ENCODE data around the gene UACA.
"Not testable (repeated sequence)": the region's sequence is repeated elsewhere in the genome, so short reads cannot be mapped to it uniquely, and the experiment has no call there.

Gene UACA, protein sequence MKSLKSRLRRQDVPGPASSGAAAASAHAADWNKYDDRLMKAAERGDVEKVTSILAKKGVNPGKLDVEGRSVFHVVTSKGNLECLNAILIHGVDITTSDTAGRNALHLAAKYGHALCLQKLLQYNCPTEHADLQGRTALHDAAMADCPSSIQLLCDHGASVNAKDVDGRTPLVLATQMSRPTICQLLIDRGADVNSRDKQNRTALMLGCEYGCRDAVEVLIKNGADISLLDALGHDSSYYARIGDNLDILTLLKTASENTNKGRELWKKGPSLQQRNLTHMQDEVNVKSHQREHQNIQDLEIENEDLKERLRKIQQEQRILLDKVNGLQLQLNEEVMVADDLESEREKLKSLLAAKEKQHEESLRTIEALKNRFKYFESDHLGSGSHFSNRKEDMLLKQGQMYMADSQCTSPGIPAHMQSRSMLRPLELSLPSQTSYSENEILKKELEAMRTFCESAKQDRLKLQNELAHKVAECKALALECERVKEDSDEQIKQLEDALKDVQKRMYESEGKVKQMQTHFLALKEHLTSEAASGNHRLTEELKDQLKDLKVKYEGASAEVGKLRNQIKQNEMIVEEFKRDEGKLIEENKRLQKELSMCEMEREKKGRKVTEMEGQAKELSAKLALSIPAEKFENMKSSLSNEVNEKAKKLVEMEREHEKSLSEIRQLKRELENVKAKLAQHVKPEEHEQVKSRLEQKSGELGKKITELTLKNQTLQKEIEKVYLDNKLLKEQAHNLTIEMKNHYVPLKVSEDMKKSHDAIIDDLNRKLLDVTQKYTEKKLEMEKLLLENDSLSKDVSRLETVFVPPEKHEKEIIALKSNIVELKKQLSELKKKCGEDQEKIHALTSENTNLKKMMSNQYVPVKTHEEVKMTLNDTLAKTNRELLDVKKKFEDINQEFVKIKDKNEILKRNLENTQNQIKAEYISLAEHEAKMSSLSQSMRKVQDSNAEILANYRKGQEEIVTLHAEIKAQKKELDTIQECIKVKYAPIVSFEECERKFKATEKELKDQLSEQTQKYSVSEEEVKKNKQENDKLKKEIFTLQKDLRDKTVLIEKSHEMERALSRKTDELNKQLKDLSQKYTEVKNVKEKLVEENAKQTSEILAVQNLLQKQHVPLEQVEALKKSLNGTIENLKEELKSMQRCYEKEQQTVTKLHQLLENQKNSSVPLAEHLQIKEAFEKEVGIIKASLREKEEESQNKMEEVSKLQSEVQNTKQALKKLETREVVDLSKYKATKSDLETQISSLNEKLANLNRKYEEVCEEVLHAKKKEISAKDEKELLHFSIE (N-terminal part only)

DNA sequence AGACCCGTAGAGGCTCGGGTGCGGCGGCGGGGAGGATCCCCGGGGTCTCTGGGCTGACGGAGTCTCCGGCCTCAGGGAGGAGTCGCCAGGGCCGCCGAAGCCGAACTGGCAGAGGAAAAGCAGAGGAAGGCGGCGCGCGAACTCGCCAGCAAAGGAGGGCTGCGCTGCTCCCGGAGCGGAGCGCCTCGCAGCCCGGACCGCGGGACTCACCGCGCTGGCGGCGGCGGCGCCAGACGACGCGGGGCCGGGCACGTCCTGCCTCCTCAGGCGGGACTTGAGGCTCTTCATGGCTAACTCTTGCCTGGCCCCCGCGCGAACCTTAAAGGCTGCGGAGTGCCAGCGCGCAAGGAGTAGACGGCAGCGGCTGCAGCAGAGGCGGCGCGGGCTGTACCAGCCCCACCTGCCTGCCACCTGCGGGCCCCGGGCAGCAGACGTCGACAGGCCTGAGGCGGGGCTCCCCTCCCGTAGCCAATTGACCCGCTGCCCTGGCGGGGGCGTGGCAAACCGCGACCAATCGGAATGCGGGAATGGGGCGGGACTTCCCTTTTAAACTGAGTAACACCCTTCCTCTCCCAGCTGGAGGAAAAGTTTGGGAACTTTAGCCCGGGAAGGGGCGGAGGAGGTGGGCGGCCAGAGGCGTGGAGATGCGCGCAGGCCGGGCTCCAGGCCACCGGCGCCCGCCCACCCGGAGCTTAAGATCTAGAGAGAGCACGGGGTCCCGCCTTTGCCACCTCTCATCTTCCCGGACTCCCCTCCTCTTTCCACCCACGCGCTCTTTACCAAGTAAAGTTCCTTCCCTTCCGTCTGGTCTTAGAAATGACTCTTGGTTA, at the start of gene UACA:
Gene UACA (minus strand): TSS at position 439 of the 830 bp plus-strand sequence. CDS start 151 bp downstream, at position 288.
- DNase-seq (ENCODE audit: low read depth in 2 of 2), result peak; percentile 68 to 73

DNA sequence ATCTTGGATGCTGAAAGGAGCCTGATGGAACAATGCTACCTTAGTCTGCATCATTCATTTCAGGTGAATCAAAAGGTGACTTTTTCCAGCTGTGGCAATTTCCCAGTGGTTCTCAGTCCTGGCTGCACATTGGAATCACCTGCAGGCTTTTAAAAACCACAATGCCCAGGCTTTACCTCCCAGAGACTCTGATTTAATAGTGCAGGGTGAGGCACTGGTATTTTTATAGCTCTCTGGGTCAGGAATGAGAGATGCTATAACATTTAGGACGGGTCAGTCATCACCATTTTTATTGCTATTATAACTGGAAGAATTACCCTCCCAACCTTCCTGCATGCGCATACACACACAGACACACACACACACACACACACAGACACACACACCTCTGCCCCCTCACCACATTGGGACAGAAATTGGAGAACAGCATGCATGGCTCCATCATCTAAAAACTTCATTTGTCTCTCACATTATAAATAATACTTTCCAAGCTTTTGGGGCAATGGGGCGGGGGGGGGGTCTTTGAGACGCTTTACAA, 49.5 kb upstream of the UACA start:
- DNase-seq (ENCODE audit: low read depth in 2 of 2), result no peak

DNA sequence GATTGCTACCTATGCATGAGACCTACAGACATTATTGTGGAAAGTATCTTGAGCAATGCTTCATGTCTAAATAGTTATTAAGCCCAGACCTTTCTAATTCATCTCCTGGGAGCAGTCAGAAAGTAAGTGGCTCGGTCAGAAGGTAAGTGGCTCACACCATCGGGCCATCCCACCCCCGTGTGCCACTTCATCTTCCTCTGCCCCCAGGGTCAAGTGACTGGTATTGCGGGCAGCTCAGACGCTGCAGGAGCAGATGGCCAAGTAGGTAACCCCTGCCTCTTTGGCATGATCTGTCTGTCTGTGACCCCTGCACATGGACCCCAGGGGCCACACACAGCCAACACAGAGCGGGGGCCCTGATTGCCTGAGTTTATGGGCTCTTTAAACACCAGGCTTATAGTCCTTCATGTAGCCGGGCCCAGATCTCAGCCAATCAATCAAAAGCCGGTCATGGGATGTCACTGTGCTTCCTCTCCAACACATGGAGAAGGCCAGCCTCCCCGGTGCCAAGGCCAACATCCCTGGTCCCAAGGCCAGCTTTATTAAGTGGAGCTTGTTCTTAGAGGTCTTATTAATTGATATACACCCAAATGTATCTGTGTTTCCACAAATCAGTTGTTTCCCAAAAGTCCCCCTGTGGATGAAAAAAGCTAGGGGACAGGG, 47.7 kb upstream of the UACA start:
- DNase-seq (ENCODE audit: low read depth in 2 of 2), result no peak

DNA sequence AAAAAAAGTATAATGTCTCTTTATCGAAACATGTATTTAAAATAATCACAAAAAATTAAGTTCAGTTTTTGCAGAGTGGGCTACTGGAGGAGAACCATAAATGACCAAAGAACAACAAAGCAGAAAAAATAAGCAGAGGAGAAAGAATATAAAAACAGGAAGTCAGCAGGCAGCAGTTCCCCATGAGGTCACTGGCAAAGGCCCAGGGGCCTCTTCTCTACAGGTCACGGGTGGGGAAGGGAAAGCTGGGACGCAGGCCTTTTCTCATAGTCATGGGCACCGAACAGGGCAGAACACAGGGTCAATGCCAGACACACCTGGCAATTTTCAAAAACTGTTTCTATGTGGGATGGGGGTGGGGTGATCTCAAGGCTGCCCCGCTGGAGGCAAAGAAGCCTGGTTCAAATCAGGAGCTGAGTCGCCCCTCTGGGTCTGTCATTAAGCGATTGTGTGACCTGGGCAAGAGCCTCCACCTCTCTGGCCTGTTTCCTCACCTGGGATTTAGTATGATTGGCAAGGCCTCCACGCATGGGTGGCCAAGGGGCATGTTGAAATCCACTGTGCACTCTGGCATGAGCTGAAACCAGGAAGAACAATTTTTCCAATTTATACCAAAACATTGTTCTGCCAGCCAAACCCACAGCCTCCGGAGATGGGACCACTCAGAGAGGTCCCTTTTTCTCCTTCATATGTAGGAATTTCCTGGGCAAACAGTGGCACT, 43.8 kb upstream of the UACA start:
- DNase-seq (ENCODE audit: low read depth in 2 of 2), result no peak

DNA sequence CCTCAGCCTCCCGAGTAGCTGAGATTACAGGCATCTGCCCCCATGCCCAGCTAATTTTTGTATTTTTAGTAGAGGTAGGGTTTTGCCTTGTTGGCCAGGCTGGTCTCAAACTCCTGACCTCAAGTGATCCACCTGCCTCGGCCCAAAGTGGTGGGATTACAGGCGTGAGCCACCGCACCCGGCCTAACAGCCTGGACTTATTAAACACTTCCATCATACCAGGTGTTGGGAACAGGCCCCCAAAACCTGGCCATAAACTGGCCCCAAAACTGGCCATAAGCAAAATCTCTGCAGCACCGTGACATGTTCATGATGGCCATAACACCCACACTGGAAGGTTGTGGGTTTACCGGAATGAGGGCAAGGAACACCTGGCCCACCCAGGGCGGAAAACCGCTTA, 41.0 kb upstream of the UACA start:
- DNase-seq (ENCODE audit: low read depth in 2 of 2), result not testable (repeated sequence)

DNA sequence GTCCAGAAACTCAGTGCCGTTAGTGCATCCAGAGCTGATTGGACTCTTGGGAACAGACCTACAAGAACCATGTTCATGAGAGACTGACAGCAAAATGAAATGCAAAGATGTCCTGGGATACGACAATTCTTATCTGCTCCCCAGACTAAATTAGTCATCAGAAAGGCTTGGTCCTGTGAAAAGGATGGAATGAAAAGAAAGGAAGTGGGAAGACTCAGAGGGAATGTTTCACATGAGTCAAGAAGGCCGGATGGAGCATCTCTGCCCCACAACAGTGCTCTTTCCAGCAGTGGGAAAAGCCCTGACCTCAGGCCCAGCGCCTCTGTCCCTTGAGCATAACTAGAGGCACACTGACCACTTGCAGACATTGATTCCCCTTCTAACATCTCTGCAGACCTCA, 39.3 kb upstream of the UACA start:
- no peak for DNase-seq (ENCODE audit: low read depth in 2 of 2)

DNA sequence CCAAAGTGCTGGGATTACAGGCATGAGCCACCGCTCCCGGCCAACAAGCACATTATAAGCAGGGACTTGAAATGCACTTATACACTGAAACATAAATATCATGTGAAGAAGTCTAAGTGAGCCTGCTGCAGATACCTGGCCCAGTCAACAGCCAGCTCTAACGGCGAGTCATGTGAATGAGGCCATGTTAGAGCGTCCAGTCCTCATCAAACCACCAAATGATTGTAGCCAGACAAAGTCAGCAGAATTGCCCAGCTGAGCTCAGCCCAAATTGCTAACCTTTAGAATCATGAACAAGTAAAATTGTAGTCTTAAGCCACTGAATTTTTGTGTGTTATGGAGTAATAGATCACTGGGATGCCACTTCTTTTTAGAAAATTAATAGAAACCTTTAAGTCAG, 37.8 kb upstream of the UACA start:
- no peak for DNase-seq (ENCODE audit: low read depth in 2 of 2)

DNA sequence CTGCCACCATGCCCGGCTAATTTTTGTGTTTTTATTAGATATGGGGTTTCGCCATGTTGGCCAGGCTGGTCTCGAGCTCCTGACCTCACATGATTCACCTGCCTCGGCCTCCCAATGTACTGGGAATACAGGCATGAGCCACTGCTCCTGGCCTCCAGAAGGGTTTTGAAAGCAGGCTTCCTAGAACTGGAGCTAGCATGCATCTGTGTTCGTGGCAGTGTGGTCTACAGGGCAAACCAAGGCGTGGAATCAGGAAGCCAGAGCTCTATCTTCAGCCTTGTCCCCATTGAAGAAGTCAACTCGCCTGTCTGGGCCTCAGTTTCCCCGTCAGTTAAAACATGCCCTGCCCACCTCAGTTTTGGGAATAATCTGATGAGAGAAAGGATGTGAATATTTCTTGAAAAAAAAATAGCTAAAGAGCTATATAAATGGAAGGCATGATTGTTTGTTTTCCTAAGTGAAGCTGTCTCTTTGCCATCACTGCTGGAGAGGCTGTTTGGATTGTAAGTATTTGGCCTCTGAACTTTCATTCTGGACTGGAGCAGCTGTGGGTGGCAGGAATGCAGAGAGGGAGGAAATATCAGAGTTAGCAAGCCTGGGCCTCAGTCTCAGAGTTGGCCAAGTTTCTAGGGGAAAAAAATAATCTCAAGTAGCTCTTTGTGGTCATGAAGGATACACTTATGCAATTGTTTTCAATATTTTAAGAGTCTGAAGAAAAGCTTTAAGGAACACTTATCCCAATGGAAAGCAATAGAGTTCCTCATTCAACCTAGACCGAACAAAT, 36.5 kb upstream of the UACA start:
- no peak for DNase-seq (ENCODE audit: low read depth in 2 of 2)

DNA sequence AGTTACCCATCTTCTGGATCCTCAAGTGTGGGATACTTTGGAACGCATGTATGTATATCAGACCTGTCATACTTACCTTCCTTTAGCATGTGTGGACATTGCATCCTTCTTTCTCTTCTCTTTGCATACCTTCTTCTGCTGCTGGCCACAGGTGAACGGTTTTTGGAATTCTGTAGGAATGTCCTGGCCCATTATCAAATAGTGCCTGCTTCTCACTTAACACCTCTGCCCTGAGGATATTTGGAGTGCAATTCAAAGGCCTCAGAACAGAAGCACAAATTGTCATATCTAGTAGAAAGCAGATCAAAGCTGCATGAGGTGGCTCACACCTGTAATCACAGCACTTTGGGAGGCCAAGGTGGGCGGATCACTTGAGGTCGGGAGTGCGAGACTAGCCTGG, 34.1 kb upstream of the UACA start:
- DNase-seq (ENCODE audit: low read depth in 2 of 2), result no peak

DNA sequence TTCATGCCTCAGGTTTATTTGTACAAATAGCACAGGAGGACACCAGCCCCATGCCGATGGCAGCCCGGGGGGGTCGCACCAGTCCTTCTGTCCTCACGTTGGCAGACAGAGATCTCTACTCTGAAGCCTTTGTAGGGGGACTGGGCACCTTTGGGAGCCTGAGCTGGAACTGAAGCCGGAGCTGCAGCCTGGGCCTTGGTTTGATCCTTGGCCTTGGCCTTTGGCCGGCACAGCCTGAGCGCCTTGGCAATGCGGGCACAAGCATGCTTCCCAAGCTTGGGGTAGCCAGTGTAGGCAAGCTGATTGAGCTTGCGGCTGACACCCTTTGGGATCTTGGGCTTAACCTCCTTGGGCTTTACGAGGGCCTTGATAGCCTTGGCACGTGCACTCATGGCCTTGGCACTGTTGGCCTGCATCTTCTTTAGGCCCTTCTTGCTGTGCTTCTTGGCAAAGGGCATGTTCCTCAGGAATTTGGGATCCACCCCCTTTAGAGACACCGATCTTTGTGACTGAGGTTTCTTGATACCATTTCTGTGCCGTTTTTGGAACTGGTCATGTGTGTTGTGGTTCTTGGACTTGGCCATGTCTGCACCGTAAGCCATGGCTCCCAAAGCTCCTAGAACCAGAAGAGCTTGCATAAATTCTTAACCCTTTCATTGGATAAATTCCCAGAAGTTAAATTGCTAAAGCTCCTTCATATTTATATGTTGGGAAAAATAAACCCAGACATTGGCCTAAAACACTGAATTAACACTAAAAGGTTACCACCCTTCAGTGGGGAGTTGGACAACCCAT, 33.4 kb upstream of the UACA start:
- no peak for DNase-seq (ENCODE audit: low read depth in 2 of 2)

DNA sequence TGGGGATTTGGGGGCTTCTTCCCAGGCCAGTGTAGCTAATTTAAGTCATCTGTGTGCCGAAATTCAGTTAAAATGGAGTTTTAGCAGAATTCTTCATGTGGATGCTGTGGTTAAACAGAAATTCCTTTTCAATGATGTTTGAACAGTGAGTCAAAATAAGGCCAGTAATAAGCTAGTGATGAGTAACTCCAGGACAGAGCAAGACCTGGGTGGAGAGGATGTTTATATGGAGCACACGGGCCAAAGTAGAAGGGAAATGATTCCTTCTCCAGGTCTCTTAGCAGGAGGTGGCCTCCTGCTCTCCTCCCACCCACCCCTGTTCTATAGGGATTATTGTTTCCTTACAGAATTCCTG, 31.9 kb upstream of the UACA start:
- no peak for DNase-seq (ENCODE audit: low read depth in 2 of 2)

DNA sequence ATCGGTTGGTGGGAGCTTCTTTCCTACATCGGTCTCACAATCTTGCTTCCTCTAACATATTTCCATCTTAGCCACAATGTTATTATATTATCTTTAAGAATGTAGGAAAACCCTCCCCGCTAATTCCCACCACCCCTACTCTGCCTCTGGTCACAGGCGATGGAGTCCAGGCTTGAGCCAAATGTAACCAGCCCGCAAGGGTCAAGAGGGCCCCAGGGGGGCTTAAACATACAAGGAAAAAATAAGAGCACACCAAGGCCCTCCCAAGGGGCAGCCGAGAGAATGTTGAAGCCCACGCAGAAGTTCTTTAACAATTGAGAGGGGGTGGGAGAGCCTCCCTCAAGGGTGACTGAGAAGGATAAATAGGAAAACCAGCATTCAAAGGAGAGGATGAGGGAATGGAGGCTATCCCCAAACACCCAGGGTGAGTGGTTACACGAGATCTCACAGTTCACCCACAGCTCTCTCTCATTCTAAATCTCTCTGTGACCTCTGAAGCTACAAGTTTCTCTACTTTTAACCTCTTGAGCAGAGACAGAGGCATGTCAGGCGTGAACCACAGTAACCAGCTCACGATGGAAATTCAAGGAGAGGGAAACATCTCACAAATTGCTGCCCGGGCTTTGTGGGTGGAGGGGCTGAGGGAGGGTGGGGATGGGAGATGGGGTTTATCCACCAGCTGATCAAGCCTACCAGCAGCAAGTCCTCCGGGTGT, 31.4 kb upstream of the UACA start:
- DNase-seq (ENCODE audit: low read depth in 2 of 2), result no peak

DNA sequence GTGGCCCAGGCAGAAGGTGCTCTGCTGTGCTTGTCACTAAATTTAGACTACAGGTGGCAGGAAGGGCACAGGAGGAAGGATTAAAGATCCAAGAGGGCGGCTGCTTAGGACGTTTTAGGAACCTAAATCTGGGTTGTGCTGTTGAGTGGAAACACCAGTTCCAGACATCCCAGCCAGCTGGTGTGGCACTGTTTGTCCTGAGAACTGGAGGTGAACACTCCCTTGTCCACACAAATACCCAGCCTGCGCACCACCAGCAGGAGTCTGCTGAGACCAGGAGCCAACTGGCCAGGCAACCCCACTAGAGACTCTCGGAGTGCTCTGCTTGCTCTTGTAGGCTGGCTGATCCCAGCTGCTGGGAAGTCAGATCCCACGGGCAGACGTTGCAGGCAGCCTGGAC, 30.3 kb upstream of the UACA start:
- no peak for DNase-seq (ENCODE audit: low read depth in 2 of 2)

DNA sequence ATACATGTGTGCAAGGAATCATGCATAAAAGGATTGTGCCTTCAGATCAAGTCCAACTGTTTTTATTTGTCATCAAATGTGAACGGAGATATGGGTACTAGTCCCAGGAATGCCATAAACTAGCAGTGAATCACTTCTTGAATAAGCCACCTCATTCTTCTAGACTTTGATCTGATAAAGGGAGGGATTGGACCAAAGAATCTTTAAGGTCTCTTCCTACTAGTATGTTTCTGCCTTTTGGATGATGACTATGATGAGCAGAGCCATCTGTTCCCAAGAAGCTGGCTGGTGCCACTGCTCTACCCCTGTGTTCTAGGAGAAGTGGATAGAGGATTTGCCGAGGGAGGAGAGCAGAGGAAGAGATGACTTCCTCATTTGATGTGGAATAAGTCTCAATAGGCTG, 28.8 kb upstream of the UACA start:
- DNase-seq (ENCODE audit: low read depth in 2 of 2), result no peak

DNA sequence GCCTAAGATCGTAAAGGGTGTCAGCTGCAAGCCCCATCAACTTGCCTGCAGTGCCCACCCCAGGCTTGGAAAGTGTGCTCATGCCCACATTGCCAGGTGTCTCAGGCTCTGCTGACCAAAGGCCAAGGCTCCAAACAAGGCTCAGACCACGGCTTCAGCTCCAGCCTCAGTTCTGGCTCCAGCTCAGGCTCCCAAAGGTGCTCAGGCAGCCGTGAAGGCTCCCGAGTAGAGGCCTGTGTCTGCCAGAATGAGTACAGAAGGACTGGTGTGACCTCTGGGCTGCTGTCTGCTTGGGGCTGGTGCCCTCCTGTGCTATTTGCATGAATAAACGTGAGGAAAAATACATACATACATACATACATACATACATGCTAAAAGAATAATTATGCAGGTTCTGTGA, 27.9 kb upstream of the UACA start:
- no peak for DNase-seq (ENCODE audit: low read depth in 2 of 2)

DNA sequence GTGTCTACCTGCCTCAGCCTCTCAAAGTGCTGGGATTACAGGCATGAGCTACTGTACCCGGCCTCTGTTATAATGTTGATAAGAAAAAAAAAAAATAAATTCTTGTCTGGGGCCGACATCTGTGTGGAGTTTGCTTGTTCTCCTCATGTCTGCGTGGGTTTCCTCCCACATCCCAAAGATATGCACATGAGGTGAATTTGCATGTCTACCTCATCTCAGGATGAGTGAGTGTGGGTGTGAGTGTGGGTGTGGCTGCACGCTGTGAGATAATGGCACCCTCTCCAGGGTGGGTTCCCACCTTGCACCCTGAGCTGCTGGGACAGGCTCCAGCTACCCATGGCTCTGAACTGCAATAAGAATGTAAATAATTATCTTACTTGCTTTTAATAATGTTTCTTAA, 25.9 kb upstream of the UACA start:
- DNase-seq (ENCODE audit: low read depth in 2 of 2), result no peak

Data from stimulated activated CD8-positive, alpha-beta memory T cell treated with anti-CD3 and anti-CD28 coated beads, Interleukin-15, amount 100 ng/mL, for 48 hours (primary cell).